Measurements from ENCODE around the gene TEX36.

DNA sequence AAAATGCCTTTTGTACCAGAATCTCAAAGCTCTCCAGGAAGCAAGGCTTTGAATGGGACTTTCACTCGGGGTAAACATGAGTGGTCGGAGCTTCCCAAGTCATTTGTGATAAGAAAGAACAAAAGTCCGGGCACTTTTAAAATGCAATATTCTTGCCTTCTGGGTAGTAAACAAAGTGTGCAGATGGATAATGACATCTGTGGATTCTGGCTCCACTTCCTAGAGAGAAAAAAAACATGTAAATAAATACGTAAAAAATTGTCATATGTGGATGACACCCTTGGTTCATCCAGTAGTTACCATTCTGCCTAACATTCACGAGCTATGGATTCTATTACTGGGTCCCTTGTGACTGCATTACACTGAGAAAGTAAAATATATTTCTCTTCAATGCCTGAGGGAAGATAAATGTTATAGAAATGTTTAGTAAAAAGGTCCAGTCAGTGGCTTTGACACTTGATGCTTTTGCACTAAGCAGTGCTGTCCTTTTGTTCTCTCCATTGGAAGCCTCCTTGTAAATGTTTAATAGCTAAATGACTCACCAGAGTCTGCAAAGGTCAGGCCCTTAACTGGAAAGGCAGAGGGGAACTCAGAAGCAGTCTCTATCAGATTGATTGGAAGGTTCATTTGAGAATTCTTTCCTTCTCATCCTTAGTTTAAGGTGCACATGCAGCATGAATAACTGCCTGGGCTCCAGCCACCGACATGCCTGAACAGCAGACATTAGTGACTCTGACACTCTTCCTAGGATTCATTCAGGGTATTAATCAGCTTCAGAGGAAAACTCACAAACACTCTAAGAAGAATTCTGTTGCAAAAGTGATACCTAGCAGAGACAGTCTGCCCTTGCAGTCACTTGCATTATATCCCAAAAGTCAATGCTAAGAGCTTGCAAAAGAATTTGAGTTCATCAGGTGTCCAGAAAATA lies 24.8 kb upstream of the TEX36 start:
- TF ChIP-seq RAD21 (conservative IDR thresholded peaks at IDR 0.05), result no peak
- no peak for TF ChIP-seq CTCF (IDR thresholded peaks at IDR 0.05; ENCODE audit: poor library complexity, severe bottlenecking)
- no peak for TF ChIP-seq EP300 (conservative IDR thresholded peaks at IDR 0.05; ENCODE audit: poor library complexity, severe bottlenecking)
